HEK293 (cell line): ENCODE measurements around the gene BIRC7.

Experiments used
- CTCF ChIA-PET: fragments of 350-600 bp; formaldehyde crosslinking; extraction: SDS; loops from one replicate; lab custom pipeline; 2021; ENCODE audit warnings: antibody characterized with exemption; lab: Yijun Ruan, JAX
- POLR2A ChIA-PET: fragments of 300-600 bp; formaldehyde crosslinking; extraction: SDS; loops from one replicate; lab custom pipeline; 2020; ENCODE audit warnings: antibody characterized with exemption, inconsistent platforms; lab: Yijun Ruan, JAX
- H3K27ac ChIP-seq: fragments of 200-500 bp; sonication (Bioruptor generic); 2 replicates; pipeline ENCODE4 v1.5.1; 2014; ENCODE audit warnings: low read depth, low read length, control low read depth, inconsistent platforms; ENCODE audit errors: extremely low read depth
- H3K36me3 ChIP-seq, 2 experiments: fragments of 200-500 bp in 1 of 2; sonication (Bioruptor generic) in 1 of 2; 1 replicate in 1 of 2; 2 replicates in 1 of 2; pipeline ENCODE4 v1.5.1; 2014 to 2017; ENCODE audit warnings: inconsistent platforms in 2 of 2, low read length in 2 of 2; ENCODE audit not compliant: control insufficient read depth in 2 of 2, insufficient read depth in 1 of 2
- H3K4me1 ChIP-seq: fragments of 200-500 bp; sonication (Bioruptor generic); 2 replicates; pipeline ENCODE4 v1.5.1; 2014; ENCODE audit warnings: mild to moderate bottlenecking, low read length, inconsistent platforms; ENCODE audit not compliant: control insufficient read depth, insufficient read depth
- H3K4me3 ChIP-seq: 2 replicates; pipeline ENCODE4 v1.5.1; 2011; ENCODE audit warnings: low read depth, mild to moderate bottlenecking, control low read depth, low read length, moderate library complexity
- H3K9me3 ChIP-seq: fragments of 200-500 bp; sonication (Bioruptor generic); 2 replicates; pipeline ENCODE4 v1.5.1; 2014; ENCODE audit warnings: low read depth, low read length, inconsistent platforms; ENCODE audit not compliant: control insufficient read depth, insufficient read depth
- BCL11B ChIP-seq: fragments of 450-650 bp; formaldehyde crosslinking; IDR thresholded peaks from 2 replicates; pipeline ENCODE4 v1.5.1; 2016; ENCODE audit warnings: low read depth, missing biosample characterization, missing genetic modification characterization
- EGR2 ChIP-seq: fragments of 450-650 bp; formaldehyde crosslinking; IDR thresholded peaks from 2 replicates; pipeline ENCODE4 v1.5.1; 2016; ENCODE audit warnings: low read depth, missing biosample characterization, missing genetic modification characterization
- PATZ1 ChIP-seq: fragments of 450-650 bp; formaldehyde crosslinking; IDR thresholded peaks from 2 replicates; pipeline ENCODE4 v1.5.1; 2016; ENCODE audit warnings: missing biosample characterization, missing genetic modification characterization
- REPIN1 ChIP-seq: fragments of 450-650 bp; formaldehyde crosslinking; IDR thresholded peaks from 2 replicates; pipeline ENCODE4 v1.5.1; 2017; ENCODE audit warnings: missing biosample characterization, missing genetic modification characterization, low read depth
- YY1 ChIP-seq: fragments of 450-650 bp; formaldehyde crosslinking; IDR thresholded peaks from 2 replicates; pipeline ENCODE4 v1.5.1; 2018; ENCODE audit warnings: missing biosample characterization, missing genetic modification characterization
- YY2 ChIP-seq: fragments of 450-650 bp; formaldehyde crosslinking; IDR thresholded peaks from 2 replicates; pipeline ENCODE4 v1.5.1; 2016; ENCODE audit warnings: missing biosample characterization, missing genetic modification characterization
- ZFHX2 ChIP-seq: fragments of 450-650 bp; formaldehyde crosslinking; conservative IDR thresholded peaks from 2 replicates; pipeline ENCODE4 v1.5.1; 2016; ENCODE audit warnings: missing biosample characterization, missing genetic modification characterization
- ZIC2 ChIP-seq: fragments of 450-650 bp; formaldehyde crosslinking; IDR thresholded peaks from 2 replicates; pipeline ENCODE4 v1.5.1; 2016; ENCODE audit warnings: missing biosample characterization, missing genetic modification characterization
- ZNF148 ChIP-seq: fragments of 450-650 bp; formaldehyde crosslinking; IDR thresholded peaks from 2 replicates; pipeline ENCODE4 v1.5.0; 2017; ENCODE audit warnings: missing biosample characterization, missing genetic modification characterization, borderline replicate concordance
- ZNF214 ChIP-seq: fragments of 450-650 bp; formaldehyde crosslinking; IDR thresholded peaks from 2 replicates; pipeline ENCODE4 v1.5.1; 2017; ENCODE audit warnings: missing biosample characterization, mild to moderate bottlenecking, missing genetic modification characterization, borderline replicate concordance
- ZNF24 ChIP-seq: fragments of 450-650 bp; formaldehyde crosslinking; IDR thresholded peaks from 2 replicates; pipeline ENCODE4 v1.5.1; 2016; ENCODE audit warnings: missing biosample characterization, missing genetic modification characterization
- ZNF248 ChIP-seq: fragments of 450-650 bp; formaldehyde crosslinking; IDR thresholded peaks from 2 replicates; pipeline ENCODE4 v1.5.1; 2017; ENCODE audit warnings: missing biosample characterization, missing genetic modification characterization
- ZNF292 ChIP-seq: fragments of 450-650 bp; formaldehyde crosslinking; IDR thresholded peaks from 2 replicates; pipeline ENCODE4 v1.5.1; 2016; ENCODE audit warnings: low read depth, missing biosample characterization, missing genetic modification characterization, borderline replicate concordance
- ZNF449 ChIP-seq: fragments of 450-650 bp; formaldehyde crosslinking; IDR thresholded peaks from 2 replicates; pipeline ENCODE4 v1.5.1; 2017; ENCODE audit warnings: missing biosample characterization, mild to moderate bottlenecking, missing genetic modification characterization, moderate library complexity
- ZNF692 ChIP-seq: fragments of 450-650 bp; formaldehyde crosslinking; IDR thresholded peaks from 2 replicates; pipeline ENCODE4 v1.5.1; 2016; ENCODE audit warnings: missing biosample characterization, missing genetic modification characterization
- ZNF837 ChIP-seq: fragments of 450-650 bp; formaldehyde crosslinking; IDR thresholded peaks from 2 replicates; pipeline ENCODE4 v1.5.1; 2016; ENCODE audit warnings: missing biosample characterization, missing genetic modification characterization
- ZSCAN23 ChIP-seq: fragments of 450-650 bp; formaldehyde crosslinking; IDR thresholded peaks from 2 replicates; pipeline ENCODE4 v1.5.1; 2016; ENCODE audit warnings: missing biosample characterization, missing genetic modification characterization

The BIRC7 gene

GRCh38 chr20:63233061-63233344, 2.7 kb upstream of the BIRC7 start (continued):
- TF ChIP-seq ZNF449 = no peak
- no peak for TF ChIP-seq YY1 (tag by site-specific recombination)
- no peak for TF ChIP-seq ZNF214 (tag by site-specific recombination)
- no peak for TF ChIP-seq PATZ1 (tag by site-specific recombination)
- TF ChIP-seq ZIC2 = peak; percentile 54
- no peak for TF ChIP-seq BCL11B
- no peak for TF ChIP-seq YY2
- no peak for TF ChIP-seq ZNF837
- TF ChIP-seq ZNF248 (tag by site-specific recombination) = no peak
- TF ChIP-seq ZSCAN23 (tag by site-specific recombination) = no peak

- Histone ChIP-seq H3K9me3 (no peaks in the 10 kb centered on the region), H3K27ac (no peak overlapping the region), H3K4me1 (no peaks in the 10 kb centered on the region), H3K36me3 (no peaks in the 10 kb centered on the region), H3K4me3 (no peak overlapping the region)
- TF ChIP-seq ZNF292 (no peak), EGR2 (tag by site-specific recombination) (peak; percentile 67), ZFHX2 (tag by site-specific recombination) (peak; percentile 62)
- POLR2A ChIA-PET = interaction anchor here (2.0 kb wide), 1 partner anchor 10 kb away, joined by 4 read pairs; no protein-coding TSS in a partner anchor
- CTCF ChIA-PET = interaction anchor here (1.2 to 7.0 kb wide), 2 partner anchors 10 to 48 kb away, joined by 4 to 72 read pairs; no protein-coding TSS in a partner anchor
Measured at GRCh38 chr20:63233924-63234323, 1.8 kb upstream of the BIRC7 start.

- Histone ChIP-seq H3K4me3 (no peak overlapping the region), H3K9me3 (no peaks in the 10 kb centered on the region), H3K27ac (no peak overlapping the region), H3K4me1 (no peaks in the 10 kb centered on the region), H3K36me3 (no peaks in the 10 kb centered on the region)
- ChIA-PET CTCF (interaction anchor here (0.6 to 7.0 kb wide), 8 partner anchors 9 to 400 kb away, joined by 3 to 72 read pairs (median 4); no protein-coding TSS in a partner anchor), POLR2A (interaction anchor here (0.6 to 2.0 kb wide), 4 partner anchors 10 to 38 kb away, joined by 3 to 4 read pairs (median 4); partner anchors contain the start of gene ARFGAP1)
- TF ChIP-seq ZIC2 (0 out of 2 replicates have a peak, but pooled peaks have one; percentile 10), ZNF692 (no peak), REPIN1 (no peak), ZNF24 (no peak), PATZ1 (tag by site-specific recombination) (0 out of 2 replicates have a peak, but pooled peaks have one; percentile 30), ZNF148 (tag by site-specific recombination) (no peak)
Measured at GRCh38 chr20:63234693-63235398, 859 bp upstream of the BIRC7 start.
